ENCODE measurements around the gene CCDC88C. TPM values are rescaled to one million over a fixed set of nuclear protein-coding genes. Genes with fewer than 3 reads are reported as not detected.

The CCDC88C gene
- total and polyA plus RNA-seq, 2 experiments from 2014 or later, result 23.6 to 60.7 TPM

DNA sequence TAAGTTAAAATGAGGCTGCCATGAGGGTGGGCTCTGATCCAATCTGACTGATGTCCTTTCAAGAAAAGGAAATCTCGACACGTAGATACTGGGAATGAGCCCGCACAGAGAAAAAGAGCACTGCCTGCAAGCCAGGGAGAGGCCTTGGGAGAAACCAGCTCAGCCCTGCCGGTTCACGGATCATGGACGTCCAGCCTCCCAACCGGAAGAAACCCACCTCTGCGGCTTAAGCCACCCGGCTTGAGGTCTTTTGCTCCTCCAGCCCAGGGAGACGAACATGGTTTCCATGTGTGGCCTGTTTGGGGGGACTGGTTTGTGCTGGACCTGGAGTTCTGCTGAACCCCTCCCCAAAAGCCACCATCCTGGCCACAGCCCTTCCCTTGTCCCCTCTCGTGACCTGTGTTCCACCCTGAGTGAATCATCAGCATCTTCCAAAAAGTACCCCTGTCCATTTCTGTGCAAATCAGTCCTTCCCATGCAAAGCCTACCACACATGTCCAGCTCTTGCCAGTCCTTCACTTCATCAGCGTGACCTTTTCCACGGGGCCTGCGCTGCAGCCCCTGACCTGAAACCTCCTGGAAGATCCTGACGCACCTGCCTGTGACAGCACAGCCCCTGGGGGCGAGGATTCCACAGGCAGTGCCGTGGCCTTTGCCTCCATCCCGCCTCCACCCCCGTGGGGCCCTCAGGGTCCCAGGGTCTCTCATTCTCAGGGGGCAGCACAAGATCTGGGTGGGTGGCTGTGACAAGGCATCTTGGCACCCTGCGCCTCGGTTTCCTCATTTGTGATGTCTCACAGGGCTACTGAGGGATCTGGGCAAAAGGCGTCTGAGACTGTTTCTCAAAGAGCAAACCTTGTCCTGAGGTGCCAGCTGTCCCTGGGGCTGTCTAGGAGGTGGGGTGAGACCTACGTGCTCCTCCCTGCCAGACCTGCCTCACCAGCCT lies 121.5 kb downstream of the CCDC88C start:
- Histone ChIP-seq H2AFZ (no peak overlapping the region), H3K4me1 (ENCODE audit: insufficient read depth) (no peaks in the 10 kb centered on the region), H3K4me3 (no peak overlapping the region), H3K36me3 (ENCODE audit: insufficient read depth) (peaks cover 12% of the 10 kb centered on the region), H3K27me3 (ENCODE audit: insufficient read depth) (no peaks in the 10 kb centered on the region), H3K27ac (ENCODE audit: low read depth) (no peak overlapping the region), H4K20me1 (replicated peaks; ENCODE audit: insufficient read depth) (no peaks in the 10 kb centered on the region; the same call in 1 of the 2 replicates), H3K79me2 (replicated peaks; ENCODE audit: insufficient read depth) (no peaks in the 10 kb centered on the region), H3K9me2 (ENCODE audit: insufficient read depth) (no peaks in the 10 kb centered on the region), H3K4me2 (no peak overlapping the region), H3F3A (replicated peaks; ENCODE audit: low read depth) (no peaks in the 10 kb centered on the region)
- ATAC-seq (no peak), DNase-seq (ENCODE audit: low spot score) (no peak)
- TF ChIP-seq, protein P1, sequence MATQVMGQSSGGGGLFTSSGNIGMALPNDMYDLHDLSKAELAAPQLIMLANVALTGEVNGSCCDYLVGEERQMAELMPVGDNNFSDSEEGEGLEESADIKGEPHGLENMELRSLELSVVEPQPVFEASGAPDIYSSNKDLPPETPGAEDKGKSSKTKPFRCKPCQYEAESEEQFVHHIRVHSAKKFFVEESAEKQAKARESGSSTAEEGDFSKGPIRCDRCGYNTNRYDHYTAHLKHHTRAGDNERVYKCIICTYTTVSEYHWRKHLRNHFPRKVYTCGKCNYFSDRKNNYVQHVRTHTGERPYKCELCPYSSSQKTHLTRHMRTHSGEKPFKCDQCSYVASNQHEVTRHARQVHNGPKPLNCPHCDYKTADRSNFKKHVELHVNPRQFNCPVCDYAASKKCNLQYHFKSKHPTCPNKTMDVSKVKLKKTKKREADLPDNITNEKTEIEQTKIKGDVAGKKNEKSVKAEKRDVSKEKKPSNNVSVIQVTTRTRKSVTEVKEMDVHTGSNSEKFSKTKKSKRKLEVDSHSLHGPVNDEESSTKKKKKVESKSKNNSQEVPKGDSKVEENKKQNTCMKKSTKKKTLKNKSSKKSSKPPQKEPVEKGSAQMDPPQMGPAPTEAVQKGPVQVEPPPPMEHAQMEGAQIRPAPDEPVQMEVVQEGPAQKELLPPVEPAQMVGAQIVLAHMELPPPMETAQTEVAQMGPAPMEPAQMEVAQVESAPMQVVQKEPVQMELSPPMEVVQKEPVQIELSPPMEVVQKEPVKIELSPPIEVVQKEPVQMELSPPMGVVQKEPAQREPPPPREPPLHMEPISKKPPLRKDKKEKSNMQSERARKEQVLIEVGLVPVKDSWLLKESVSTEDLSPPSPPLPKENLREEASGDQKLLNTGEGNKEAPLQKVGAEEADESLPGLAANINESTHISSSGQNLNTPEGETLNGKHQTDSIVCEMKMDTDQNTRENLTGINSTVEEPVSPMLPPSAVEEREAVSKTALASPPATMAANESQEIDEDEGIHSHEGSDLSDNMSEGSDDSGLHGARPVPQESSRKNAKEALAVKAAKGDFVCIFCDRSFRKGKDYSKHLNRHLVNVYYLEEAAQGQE (IDR thresholded peaks at IDR 0.05; ENCODE audit: unreplicated experiment), result no peak
- TF ChIP-seq, protein P2, sequence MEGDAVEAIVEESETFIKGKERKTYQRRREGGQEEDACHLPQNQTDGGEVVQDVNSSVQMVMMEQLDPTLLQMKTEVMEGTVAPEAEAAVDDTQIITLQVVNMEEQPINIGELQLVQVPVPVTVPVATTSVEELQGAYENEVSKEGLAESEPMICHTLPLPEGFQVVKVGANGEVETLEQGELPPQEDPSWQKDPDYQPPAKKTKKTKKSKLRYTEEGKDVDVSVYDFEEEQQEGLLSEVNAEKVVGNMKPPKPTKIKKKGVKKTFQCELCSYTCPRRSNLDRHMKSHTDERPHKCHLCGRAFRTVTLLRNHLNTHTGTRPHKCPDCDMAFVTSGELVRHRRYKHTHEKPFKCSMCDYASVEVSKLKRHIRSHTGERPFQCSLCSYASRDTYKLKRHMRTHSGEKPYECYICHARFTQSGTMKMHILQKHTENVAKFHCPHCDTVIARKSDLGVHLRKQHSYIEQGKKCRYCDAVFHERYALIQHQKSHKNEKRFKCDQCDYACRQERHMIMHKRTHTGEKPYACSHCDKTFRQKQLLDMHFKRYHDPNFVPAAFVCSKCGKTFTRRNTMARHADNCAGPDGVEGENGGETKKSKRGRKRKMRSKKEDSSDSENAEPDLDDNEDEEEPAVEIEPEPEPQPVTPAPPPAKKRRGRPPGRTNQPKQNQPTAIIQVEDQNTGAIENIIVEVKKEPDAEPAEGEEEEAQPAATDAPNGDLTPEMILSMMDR (conservative IDR thresholded peaks at IDR 0.05; ENCODE audit: low read depth in 2 of 2), result no peak
- TF ChIP-seq EZH2 (IDR thresholded peaks at IDR 0.05; ENCODE audit: low read depth, unreplicated experiment), result no peak
- TF ChIP-seq, protein P3, sequence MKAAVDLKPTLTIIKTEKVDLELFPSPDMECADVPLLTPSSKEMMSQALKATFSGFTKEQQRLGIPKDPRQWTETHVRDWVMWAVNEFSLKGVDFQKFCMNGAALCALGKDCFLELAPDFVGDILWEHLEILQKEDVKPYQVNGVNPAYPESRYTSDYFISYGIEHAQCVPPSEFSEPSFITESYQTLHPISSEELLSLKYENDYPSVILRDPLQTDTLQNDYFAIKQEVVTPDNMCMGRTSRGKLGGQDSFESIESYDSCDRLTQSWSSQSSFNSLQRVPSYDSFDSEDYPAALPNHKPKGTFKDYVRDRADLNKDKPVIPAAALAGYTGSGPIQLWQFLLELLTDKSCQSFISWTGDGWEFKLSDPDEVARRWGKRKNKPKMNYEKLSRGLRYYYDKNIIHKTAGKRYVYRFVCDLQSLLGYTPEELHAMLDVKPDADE (IDR thresholded peaks at IDR 0.05), result no peak
- TF ChIP-seq POLR2AphosphoS5 (IDR thresholded peaks at IDR 0.05; ENCODE audit: low read depth), result no peak
- TF ChIP-seq STAT1 (IDR thresholded peaks at IDR 0.05; ENCODE audit: unreplicated experiment), result no peak
- TF ChIP-seq, protein P4, sequence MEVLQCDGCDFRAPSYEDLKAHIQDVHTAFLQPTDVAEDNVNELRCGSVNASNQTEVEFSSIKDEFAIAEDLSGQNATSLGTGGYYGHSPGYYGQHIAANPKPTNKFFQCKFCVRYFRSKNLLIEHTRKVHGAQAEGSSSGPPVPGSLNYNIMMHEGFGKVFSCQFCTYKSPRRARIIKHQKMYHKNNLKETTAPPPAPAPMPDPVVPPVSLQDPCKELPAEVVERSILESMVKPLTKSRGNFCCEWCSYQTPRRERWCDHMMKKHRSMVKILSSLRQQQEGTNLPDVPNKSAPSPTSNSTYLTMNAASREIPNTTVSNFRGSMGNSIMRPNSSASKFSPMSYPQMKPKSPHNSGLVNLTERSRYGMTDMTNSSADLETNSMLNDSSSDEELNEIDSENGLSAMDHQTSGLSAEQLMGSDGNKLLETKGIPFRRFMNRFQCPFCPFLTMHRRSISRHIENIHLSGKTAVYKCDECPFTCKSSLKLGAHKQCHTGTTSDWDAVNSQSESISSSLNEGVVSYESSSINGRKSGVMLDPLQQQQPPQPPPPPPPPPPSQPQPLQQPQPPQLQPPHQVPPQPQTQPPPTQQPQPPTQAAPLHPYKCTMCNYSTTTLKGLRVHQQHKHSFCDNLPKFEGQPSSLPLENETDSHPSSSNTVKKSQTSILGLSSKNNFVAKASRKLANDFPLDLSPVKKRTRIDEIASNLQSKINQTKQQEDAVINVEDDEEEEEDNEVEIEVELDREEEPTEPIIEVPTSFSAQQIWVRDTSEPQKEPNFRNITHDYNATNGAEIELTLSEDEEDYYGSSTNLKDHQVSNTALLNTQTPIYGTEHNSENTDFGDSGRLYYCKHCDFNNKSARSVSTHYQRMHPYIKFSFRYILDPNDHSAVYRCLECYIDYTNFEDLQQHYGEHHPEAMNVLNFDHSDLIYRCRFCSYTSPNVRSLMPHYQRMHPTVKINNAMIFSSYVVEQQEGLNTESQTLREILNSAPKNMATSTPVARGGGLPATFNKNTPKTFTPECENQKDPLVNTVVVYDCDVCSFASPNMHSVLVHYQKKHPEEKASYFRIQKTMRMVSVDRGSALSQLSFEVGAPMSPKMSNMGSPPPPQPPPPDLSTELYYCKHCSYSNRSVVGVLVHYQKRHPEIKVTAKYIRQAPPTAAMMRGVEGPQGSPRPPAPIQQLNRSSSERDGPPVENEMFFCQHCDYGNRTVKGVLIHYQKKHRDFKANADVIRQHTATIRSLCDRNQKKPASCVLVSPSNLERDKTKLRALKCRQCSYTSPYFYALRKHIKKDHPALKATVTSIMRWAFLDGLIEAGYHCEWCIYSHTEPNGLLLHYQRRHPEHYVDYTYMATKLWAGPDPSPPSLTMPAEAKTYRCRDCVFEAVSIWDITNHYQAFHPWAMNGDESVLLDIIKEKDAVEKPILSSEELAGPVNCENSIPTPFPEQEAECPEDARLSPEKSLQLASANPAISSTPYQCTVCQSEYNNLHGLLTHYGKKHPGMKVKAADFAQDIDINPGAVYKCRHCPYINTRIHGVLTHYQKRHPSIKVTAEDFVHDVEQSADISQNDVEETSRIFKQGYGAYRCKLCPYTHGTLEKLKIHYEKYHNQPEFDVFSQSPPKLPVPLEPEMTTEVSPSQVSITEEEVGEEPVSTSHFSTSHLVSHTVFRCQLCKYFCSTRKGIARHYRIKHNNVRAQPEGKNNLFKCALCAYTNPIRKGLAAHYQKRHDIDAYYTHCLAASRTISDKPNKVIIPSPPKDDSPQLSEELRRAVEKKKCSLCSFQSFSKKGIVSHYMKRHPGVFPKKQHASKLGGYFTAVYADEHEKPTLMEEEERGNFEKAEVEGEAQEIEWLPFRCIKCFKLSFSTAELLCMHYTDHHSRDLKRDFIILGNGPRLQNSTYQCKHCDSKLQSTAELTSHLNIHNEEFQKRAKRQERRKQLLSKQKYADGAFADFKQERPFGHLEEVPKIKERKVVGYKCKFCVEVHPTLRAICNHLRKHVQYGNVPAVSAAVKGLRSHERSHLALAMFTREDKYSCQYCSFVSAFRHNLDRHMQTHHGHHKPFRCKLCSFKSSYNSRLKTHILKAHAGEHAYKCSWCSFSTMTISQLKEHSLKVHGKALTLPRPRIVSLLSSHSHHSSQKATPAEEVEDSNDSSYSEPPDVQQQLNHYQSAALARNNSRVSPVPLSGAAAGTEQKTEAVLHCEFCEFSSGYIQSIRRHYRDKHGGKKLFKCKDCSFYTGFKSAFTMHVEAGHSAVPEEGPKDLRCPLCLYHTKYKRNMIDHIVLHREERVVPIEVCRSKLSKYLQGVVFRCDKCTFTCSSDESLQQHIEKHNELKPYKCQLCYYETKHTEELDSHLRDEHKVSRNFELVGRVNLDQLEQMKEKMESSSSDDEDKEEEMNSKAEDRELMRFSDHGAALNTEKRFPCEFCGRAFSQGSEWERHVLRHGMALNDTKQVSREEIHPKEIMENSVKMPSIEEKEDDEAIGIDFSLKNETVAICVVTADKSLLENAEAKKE (CRISPR knock-in tag; IDR thresholded peaks at IDR 0.05), result no peak
- no peak for TF ChIP-seq CREB1 (CRISPR knock-in tag; IDR thresholded peaks at IDR 0.05; ENCODE audit: low read depth)
- TF ChIP-seq ZNF331 (CRISPR knock-in tag; IDR thresholded peaks at IDR 0.05; ENCODE audit: low read depth), result no peak
- H3K9me3 Mint-ChIP-seq, result no peaks in the 10 kb centered on the region
- H3K4me1 Mint-ChIP-seq, result no peaks in the 10 kb centered on the region; the same call in 2 of the 3 replicates
- peaks cover 6% of the 10 kb centered on the region for H3K27me3 Mint-ChIP-seq (ENCODE audit: insufficient read depth, low read depth, poor library complexity)
- no peak overlapping the region for H3K4me3 Mint-ChIP-seq
- H3K36me3 Mint-ChIP-seq (ENCODE audit: low read depth), result peaks cover 72% of the 10 kb centered on the region
- H3K27ac Mint-ChIP-seq, result no peak overlapping the region
